HK-2 (cell line): ENCODE measurements around the gene DDX10.

Source experiments
- DNase-seq: peaks from one replicate; pipeline ENCODE4 v3.0.0-alpha.2; 2018; ENCODE audit not compliant: unreplicated experiment

DDX10 gene

DNA sequence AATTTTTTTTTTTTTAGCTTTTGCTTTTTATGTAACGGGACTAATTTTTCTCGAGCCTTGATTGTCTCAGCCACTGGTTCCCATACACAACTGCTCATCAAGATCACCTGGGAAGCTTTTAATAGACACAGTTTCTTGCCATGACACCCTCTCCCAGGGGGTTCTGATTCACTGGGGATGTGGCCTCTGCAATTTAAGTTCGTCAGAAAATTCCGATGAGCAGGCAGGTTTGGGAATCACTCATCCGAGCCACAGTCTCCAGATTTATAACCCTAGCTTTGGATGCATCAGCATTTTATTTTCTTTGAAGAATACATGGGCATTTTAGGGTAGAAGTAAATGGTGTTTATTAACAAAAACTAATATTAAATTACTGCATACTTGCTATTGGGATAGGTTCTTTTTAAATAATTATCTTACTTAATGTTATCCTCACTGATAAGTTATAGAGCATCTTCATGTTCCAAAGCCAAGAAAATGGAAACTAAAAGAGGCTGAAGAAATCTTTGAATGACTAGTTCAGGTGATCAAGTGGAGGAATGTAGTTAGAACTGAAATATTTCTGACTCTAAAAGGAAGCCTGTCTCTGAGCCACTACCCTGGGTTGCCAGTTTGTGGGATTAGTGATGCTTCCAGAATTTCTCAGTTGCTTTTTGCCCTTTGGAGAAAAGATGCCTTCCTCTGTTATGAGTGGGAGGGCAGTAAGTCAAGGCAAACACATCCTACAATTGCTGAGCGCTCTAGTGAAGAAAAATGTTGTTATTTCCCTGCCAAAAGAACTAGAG, 319.0 kb downstream of the DDX10 start:
- DNase-seq: peak; percentile 24

GRCh38 chr11:108984523-108984922, 319.7 kb downstream of the DDX10 start:
- DNase-seq: no peak

- no peak for DNase-seq
Observed at GRCh38 chr11:108985236-108985944, 320.5 kb downstream of the DDX10 start.

DNA sequence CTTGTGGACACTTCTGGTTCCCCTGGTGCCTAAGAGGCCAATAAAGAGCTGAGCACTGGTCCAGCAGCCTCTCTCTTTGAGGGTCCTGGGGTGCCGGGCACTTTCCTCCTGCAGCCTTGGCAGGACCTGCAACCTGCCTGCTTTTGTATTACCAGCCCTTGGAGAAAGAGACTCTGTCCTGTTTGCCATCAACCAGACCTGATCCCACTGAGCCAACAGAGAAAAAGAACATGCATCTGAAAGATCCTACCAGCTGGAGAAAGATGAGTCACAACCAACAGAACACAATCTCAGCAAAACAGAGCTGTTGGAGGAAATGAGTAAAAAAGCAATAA, 321.0 kb downstream of the DDX10 start:
- no peak for DNase-seq
